Fibroblast of peridontal ligament (primary cell): Measurements from ENCODE around the gene KLF13.
A peak's percentile ranks its signal among the peaks of the same experiment; 100 is the strongest.
"Not testable (repeated sequence)": the region's sequence is repeated elsewhere in the genome, so short reads cannot be mapped to it uniquely, and the experiment has no call there.

Source experiments
- DNase-seq: peaks from one replicate; pipeline ENCODE4 v3.0.0-alpha.2; 2010; ENCODE audit errors: extremely low read depth

KLF13 gene

DNA sequence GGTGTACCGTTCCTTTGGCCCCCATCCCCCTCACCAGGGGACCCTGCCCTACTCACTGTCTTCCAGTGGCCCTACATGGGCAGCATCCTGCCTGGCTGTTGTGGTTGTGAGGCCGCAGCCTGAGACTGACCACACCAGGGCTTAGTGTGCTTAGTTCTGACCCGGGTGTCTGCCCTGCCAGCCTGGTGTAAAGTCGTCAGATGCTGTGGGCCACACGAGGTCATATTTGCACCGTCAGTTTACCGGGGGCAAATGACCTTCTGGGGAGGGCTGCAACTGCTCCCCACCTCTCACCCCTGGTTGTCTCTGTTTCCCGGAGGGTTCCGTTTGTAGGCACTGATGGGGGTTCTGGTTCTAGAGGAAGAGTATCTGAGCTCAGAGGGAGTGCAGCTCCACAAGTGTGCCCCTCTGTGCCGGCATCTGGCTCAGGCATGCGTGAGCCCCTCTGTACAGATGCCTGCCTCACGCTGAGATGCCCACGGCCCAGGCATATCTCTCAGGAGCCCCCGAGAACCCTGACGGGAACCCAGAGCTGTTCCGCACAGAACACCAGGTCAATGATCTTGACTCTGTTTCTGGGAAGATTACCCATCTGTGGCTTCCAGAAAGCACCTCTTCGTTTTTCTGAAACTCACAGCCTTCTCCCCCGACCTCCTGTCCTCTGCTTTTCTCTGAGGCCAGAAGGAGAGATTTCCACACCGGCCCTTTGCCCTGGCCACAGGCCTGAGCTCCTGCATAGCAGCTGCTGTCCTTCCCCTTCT, 19.2 kb downstream of the KLF13 start:
- DNase-seq: no peak

DNA sequence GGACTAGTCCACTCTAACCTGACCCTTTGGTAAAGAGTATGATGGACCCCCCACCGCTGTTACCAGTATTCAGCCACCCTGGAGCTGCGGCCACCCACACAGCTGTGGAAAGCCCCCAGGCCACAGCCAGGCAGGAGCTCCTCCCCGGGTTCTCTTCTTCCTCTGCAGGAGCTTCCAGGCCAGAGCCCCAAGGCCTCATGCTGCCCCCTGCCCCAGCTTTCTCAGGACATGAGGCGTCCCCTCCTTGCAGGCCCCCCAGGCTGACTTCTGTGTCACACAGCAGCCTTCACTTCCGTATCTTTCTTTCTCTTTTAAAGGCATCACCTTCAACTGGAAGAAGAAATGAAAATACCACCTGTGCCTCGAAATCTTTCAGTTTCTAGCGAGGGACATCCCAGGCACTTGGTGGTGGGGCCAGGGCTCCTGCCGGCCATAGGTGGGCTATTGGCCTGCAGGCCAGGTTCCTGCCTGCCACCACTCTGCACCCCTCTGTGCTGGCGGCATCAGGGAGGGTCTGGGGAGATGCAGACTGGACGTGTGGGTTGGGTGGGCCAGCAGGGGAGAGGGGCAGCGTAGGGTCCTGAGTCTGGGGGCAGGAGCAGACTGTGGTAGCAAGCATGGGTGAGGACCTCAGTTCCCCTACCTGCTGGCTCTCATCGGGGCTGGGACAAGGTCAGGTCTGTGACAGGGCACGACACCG, 19.9 kb downstream of the KLF13 start:
- DNase-seq: no peak

GRCh38 chr15:31347067-31347975, 20.7 kb downstream of the KLF13 start:
- no peak for DNase-seq

GRCh38 chr15:31347981-31348803, 21.6 kb downstream of the KLF13 start:
- no peak for DNase-seq

DNA sequence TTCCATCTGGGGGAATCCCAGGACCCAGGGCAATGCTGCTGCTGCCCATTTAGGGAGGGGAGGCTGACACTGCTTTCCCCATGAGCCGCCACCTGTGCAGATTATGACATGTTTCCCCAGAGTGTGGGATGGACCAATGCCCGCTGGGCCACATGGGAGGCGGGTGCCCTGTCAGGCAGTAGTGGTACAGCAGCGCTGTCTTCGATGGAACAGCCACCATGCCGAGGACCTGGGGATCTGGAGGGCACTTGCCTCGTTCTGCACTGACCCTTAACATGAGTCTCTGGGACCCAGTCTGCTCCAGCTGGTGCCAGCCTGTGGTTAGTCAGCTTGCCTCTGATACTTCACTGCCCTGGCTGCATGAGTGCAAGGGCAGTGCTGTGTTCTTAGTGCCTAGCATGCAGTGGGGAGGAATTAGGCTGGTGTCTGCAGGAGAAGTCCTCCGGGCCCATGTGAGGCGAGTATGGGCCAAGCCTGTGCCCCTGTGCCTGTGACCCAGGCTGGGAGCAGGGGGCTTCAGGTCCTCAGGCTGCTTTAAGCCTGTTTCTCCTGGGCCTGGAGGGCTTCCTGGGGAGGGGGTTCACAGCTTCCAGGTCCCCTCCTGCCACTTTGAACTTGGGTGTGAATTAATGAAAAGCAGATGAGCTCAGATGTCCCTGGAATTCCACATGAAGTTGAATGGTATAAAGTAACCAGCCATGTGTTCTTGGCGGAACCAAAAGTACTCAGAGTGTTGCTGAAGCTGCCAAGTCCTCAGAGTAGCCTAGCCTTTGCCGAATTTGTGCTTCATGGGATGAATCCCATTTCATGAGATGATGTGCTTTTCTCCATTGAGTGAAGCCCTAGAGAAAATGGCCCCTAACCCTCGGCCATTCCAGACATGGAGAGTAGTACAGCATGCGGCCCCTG, 22.9 kb downstream of the KLF13 start:
- no peak for DNase-seq

- DNase-seq: no peak
These were observed 24.1 kb downstream of the KLF13 start for GRCh38 chr15:31350771-31351170.

DNA sequence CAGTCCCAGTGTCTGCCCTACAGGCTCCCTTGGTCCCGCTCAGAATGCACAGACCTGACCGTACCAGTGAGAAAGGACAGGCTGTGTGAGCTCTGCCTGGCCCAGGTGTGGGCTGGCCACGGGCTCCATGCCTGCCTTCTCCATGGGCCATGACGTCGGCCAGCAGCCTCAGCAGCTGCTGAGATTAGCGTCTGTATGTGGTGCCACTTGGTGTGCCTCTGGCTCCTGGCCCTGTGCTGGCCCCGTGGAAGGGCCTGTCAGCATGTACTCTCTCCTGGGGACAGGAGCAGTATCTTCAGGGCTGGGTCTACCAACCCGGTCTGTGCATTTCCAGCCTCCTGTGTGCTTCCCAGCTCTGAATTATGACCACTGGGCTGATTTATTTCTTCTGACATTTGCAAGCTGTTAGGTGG, 25.7 kb downstream of the KLF13 start:
- no peak for DNase-seq

DNA sequence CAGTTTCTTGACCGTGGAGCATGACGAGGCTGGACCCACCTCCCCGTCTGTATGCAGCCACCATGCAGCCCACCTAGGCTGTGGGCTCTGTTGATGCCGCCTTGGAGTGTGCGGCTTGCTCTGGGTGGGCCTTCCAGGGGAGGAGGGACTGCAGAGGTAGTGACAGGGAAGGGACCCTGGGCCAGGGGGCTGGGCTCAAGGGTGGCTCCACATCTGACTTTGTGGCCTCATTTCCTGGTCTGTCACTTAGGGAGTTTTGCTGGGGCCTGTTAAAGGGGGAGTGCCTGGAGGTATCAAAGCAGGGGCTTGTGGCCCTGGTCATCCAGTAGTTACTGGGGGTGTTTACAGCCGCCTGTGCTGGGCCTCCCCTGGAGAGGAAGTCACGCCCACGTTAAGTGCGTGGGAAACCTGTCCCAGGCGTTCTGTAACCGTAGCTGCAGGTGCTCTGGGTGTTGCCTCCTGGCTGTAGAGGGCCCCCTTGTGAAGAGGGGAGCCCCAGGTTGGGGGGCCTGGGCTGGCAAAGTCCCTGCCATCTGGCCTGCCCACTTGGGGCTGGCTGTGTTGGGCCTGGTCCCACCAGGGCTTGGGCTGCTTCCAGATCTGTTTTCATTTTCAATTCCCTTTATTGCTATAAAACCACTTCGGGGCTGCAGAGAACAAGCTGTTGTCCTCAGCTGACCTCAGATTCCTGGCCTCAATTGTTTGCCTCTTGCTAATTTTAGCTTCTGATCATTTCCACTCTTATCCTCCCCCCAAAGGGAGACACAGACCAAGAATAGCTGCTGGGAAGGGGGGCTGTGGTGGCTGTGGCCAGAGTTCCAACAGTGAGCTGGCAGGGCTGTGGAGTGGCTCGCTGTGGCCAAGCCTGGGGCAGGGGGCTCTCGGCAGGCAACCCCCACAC, 26.5 kb downstream of the KLF13 start:
- DNase-seq: peak; percentile 96

GRCh38 chr15:31353931-31354330, 27.3 kb downstream of the KLF13 start:
- DNase-seq: peak; percentile 26

DNA sequence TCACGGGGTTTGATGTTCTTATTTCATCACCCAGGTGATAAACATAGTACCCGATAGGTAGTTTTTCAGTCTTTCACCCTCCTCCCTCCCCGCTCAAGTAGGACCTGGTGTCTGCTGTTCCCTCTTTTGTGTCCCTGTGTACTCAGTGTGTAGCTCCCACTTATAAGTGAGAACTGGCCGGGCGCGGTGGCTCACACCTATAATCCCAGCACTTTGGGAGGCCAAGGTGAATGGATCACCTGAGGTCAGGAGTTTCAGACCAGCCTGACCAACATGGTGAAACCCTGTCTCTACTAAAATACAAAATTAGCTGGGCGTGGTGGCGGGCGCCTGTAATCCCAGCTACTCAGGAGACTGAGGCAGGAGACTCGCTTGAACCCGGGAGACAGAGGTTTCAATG, 29.5 kb downstream of the KLF13 start:
- DNase-seq: not testable (repeated sequence)

DNA sequence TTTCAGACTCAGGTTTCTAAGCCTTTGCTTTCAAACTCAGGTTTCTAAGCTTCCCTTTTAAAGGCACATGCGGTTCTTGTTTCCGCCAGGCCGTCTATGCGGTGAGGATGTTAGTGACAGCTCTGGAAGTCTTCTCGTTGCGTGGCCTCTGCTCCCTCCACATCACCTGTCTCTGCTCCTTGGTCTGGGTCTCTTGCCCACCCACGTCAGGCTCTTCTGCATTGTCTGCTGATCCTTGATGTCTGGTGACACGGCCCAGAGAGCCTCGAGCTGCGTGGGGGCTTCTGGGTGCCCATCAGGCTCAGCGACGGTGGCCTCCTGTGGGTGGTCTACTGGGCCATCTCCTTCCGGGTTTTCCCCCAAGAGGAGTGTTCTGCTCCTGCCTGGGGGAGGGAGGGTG, 30.5 kb downstream of the KLF13 start:
- no peak for DNase-seq

GRCh38 chr15:31358163-31358562, 31.5 kb downstream of the KLF13 start:
- no peak for DNase-seq

DNA sequence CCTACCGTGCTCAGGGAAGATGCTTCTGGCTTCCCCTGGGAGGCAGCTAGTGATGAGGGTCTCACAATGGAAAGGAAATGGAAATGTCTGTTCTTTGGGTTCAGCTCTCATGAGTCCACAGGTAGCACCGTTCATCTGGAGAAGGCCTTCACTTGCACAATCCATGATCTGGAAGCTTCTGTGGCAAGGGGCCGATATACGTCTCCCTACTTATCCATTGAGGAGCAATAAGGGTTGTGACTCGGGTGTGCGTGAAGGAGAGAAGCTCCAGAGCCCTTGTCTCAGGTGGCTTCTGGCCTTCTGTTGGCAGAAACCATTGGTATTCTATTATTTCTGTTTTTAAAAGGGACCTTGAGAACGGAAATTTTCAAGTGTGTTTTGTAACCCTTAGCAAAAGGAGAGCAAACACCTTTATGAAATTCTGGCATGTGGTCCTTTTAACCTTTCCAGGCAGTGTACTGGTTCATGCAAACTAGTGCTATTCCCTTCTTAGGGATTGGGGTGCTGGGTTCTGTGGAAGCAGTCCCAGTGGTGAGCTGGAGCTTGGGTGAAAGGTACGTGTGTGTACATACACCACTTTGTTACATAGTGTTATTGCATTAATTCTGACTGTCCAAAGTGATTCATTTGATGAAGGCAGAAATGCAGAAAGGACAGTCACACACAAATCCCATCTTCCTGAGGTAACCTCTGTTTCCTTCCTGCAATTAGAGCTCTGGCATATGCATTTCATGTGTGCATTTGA, 32.5 kb downstream of the KLF13 start:
- no peak for DNase-seq

DNA sequence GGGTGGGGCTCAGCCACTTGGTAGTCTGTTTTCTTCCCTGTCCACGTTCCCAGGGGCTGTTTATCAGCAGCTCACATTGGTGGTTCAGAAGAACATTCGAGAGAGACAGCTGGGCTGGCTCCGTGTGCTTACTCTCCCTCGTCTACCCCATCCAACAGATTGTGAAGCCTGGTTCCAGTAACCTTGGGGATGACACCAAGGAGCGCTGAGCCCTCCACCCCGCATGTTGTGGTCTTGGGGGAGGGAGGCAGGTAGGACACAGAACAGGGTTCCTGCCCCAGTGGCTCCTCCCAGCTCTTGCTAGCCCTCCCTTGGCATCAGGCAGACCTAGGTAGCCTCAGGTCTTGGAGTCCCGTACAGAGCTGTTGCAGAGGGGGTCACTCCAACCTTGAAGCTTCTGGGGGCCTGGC, 33.1 kb downstream of the KLF13 start:
- no peak for DNase-seq

GRCh38 chr15:31360158-31360561, 33.5 kb downstream of the KLF13 start:
- DNase-seq: no peak

GRCh38 chr15:31360843-31361763, 34.5 kb downstream of the KLF13 start:
- no peak for DNase-seq

DNA sequence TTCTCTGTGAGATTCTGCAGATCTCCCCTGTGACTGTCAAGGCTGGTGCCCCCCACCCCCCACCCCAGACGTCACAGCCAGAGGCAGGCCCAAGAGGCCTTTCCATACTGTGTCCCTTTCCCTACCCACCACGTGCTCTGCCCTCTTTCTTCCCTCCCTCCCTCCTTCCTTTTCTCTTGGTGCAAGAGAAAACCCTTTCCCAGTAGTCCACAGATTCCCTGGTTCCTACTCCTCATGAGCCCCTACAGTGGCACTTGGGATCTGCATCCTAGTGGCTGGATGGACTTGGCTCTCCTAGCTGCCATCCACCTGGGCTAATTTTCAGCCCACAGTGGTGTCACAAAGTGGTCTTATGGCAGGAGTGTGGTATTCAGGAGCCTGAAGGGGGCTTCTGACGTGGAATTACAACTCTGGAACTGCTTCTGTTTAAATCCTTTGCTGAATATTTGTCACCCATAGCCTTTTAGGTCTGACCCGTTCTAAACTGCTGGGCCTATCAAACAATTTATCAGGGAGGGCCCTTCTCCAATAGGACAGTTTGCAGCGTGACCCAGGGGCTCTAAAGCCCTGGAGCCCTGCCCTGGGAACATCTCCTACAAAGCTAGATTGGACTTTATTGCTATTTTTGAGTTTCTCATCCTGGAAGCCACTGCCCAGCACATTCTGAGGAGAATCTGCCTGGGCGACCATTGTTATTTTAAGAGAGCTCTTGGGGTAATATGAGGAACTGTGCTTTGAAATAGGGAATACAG, 35.3 kb downstream of the KLF13 start:
- no peak for DNase-seq
